GM12891 (cell line): ENCODE data around the gene PIAS4.

Experiments
- PAX5 ChIP-seq: IDR thresholded peaks from 2 replicates; pipeline ENCODE4 v1.6.1; 2011; ENCODE audit warnings: low read length, moderate library complexity, mild to moderate bottlenecking; ENCODE audit not compliant: insufficient read depth, severe bottlenecking
- POLR2A ChIP-seq: IDR thresholded peaks from 2 replicates; pipeline ENCODE4 v1.6.1; 2011; ENCODE audit warnings: low read depth, low read length, control low read depth
- POLR2AphosphoS5 ChIP-seq: IDR thresholded peaks from 2 replicates; pipeline ENCODE4 v1.6.1; 2011; ENCODE audit warnings: low read depth, low read length, control low read depth
- SPI1 ChIP-seq: IDR thresholded peaks from 2 replicates; pipeline ENCODE4 v1.6.1; 2011; ENCODE audit warnings: low read depth, low read length, control low read depth
- TAF1 ChIP-seq: IDR thresholded peaks from 2 replicates; pipeline ENCODE4 v1.6.1; 2011; ENCODE audit warnings: low read depth, low read length, control low read depth

DNA sequence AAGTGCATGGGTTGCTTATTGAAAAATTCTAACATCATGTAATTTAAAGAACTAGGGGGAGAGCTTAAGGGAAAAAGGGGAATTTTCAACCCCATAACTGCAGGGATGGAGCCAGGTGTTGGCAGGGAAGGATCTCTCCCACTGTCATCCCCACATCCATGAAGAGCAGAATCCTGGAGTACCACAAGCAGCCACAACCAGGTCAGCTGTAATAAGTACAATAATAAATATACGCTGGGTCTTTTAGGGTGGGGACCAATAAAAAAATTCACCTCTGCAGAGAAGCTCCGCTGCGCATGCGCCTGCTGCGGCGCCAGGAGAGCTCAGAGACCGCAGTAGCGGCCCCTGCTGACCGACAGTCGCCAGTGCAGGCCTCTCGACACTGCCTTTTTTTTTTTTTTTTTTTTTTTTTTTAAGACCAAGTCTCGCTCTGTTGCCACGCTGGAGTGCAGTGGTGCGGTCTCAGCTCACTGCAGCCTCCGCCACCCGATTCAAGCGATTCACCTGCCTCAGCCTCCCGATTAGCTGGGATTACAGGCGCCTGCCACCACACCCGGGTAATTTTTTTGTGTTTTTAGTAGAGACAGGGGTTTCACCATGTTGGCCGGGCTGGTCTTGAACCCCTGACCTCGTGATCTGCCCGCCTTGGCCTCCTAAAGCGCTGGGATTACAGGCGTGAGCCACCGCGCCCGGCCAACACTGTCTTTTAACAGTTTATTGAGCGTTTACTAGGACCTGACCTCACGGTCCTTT lies 19.7 kb upstream of the PIAS4 start:
- TF ChIP-seq POLR2AphosphoS5, result no peak
- TF ChIP-seq POLR2A, result no peak
- TF ChIP-seq TAF1, result no peak
- TF ChIP-seq PAX5, result peak; percentile 60
- no peak for TF ChIP-seq SPI1
